Measurements from ENCODE around the gene S1PR5.

Gene S1PR5

DNA sequence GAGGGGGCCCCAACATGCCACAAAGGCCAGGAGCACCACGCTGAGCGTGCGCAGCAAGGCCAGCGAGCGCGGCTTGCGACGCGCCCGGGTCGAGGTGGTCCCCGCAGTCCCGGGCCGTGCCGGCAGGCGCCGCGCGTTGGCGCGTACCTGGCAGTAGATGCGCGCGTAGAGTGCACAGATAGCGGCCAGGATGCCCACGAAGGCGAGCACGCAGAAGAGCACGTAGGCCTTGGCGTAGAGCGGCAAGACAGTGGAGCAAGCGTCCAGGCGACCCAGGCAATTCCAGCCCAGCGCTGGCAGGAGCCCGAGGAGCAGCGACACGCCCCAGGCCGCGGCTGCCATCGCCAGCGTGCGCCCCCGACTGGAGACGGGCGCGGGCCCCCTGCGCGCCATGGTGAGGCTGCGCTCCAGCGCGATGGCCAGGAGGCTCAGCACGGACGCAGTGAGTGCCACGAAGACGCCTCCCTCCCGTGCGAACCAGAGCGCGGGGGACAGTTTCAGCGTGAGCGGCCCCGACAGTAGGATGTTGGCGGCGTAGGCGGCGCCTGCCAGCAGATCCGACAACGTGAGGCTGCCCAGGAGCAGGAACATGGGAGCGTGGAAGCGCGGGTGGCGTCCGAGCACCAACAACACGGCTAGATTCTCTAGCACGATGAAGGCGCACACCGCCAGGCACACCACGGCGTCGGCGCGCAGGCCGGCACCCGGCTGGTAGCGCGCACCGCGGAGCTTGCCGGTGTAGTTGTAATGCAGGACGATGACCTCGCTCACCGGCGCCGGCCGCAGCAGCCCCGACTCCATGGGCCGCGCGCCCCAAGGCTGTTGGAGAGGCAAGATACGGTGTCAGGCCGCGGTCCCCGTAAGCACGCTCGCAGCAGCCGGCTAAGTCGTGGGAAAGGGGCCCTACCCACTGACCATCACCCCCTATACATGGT is 2.8 kb downstream of the S1PR5 start:
- no peak for DNase-seq

DNA sequence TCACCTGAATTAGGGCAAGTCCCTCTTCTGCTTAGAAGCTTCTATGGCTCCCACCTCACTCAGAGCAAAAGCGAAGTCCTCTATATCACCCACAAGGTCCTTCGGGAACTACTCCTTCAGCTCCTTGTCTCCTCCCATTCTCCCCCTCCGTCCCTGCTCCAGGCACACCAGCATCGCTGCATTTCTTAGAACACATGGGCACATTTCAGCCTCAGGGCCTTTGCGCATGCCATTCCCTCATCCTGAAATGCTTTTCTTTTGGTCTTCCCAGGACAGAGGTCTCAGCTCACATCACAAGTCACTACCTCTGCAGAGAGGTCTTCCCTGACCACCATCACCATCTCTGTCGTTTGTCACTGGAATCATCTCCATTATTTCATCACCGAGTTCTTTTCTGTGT is 4.0 kb downstream of the S1PR5 start:
- no peak for DNase-seq

GRCh38 chr19:10510301-10510802 is 6.9 kb downstream of the S1PR5 start:
- peak; percentile 18 for DNase-seq

DNA sequence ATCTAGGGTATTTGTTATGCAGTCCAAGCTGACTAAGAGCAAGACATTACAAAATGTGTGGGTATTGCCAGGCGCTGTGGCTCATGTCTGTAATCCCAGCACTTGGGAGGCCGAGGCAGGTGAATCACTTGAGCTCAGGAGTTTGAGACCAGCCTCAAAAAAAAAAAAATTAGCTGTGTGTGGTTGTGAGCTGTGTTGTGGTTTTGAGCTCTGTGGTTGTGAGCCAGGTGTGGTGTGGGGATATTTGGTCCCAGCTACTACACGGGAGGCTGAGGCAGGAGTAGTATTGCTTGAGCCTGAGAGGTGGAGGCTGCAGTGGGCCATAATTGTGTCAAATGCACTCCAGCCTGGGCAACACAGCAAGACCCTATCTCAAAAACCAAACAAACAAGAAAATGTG is 8.5 kb downstream of the S1PR5 start:
- DNase-seq = no peak

DNA sequence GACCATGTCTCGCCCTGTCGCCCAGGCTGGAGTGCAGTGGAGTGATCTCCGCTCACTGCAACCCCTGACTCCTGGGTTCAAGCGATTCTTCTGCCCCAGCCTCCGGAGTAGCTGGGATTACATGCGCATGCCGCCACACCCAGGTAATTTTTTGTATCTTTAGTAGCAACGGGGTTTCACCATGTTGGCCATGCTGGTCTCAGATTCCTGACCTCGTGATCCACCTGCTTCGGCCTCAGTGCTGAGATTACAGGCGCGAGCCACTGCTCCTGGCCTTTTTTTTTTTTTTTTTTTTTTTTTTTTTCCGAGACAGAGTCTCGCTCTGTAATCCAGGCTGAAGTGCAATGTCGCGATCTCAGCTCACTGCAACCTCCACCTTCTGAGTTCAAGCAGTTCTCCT is 9.2 kb downstream of the S1PR5 start:
- DNase-seq = no peak

DNA sequence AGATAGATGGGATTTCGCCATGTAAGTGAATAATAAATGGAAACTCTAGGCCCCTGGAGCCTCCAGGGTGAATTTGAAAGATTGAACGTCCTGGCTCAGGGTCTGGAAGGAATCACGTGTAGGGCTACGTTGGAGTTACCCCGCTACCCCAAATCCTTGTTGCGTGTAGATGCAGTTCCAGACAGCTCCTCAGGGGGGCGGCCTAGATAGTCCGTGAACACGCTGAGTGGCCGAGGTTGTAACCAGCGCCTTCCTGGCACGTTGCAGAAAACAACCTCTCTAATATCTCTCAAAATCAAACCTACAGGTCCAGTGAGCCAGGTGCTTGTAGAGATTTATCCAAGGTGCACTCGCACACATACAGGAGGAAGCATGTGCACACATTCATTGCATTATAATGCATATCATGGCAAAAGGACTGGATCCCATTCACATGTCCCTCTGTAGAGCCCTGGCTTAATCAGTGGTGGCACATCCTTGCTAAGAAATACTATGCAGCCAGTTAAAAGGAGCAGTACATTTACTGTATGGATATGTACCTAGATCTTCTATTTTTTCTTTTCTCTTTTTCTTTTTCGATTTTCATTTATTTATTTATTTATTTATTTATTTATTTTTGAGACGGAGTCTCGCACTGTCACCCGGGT is 11.5 kb downstream of the S1PR5 start:
- peak; percentile 50 for DNase-seq

- peak; percentile 83 for DNase-seq
Observed at GRCh38 chr19:10503002-10503789, 14.1 kb downstream of the S1PR5 start, which contains the start of gene KEAP1. Gene KEAP1 (minus strand): TSS chr19:10503356. CDS start chr19:10500033, 3,323 bp downstream.

- peak; percentile 98 for DNase-seq
Observed at GRCh38 chr19:10502524-10503001, 14.7 kb downstream of the S1PR5 start.

DNA sequence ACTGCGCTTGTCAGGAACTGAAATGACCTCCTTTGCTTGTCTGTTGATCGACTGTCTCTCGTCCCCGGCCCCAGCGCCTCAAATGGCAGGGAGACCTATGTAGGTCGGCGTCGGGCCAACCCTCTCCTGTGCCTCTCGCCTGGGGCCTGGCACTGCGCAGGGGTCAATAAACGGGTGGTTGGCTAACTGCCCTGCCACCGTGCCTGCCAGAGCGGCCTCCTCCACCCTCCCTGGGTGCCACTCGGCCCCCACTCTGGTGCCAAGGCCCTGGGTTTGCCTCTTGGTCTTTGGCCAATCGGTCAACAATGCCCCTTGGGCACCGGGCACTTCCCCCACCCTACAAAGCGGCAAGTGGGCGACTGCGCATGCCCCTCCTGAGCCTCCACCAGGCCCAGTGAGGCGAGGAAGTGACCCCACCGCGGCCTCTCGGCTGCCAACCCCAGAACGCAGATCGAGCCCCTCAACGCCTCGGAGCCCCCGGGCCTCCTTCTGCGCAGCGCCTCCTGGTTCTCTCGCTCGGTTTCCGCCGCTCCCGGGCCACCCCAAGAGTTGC is 15.2 kb downstream of the S1PR5 start:
- DNase-seq = peak; percentile 67

GRCh38 chr19:10500247-10500592 is 17.0 kb downstream of the S1PR5 start:
- DNase-seq = no peak

- DNase-seq = no peak
Observed at GRCh38 chr19:10499550-10500246, 17.5 kb downstream of the S1PR5 start.

- DNase-seq = no peak
Observed at GRCh38 chr19:10497371-10497770, 19.9 kb downstream of the S1PR5 start.

DNA sequence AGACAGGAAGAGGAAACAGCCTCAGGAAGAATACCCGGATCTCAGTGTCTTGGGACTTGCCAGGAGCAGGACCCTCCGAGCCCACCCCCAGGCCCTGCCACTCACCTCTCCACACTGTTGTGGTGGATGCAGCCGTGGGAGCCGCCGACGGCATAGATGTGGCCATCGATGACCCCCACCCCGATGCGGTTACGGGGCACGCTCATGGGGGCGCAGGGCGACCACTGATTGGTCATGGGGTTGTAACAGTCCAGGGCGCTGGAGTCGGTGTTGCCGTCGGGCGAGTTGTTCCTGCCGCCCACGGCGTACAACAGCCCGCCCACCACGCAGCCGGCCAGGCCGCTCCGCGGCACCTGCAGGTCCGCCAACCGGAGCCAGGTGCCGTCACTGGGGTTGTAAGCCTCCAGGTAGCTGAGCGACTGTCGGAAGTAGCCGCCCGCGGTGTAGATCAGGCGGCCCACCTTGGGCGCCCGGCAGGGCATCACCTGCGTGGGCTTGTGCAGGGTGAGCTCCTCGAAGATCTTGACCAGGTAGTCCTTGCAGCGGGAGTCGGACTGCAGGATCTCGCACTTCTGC is 25.7 kb downstream of the S1PR5 start:
- no peak for DNase-seq

DNA sequence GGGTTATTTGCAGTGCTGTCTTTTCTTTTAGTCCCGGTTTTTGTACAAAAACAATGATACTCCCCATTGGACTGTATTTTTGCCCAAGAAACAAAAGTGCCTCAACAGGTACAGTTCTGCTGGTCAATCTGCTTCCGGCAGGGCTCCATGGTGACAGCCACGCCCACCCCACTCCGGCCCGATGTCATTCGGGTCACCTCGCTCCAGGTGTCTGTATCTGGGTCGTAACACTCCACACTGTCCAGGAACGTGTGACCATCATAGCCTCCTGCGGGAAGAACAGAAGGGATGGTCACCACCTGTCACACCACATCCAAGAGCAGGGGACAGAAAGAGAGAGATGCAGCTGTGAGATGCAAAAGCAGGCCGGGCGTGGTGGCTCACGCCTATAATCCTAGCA is 30.7 kb downstream of the S1PR5 start:
- no peak for DNase-seq

DNA sequence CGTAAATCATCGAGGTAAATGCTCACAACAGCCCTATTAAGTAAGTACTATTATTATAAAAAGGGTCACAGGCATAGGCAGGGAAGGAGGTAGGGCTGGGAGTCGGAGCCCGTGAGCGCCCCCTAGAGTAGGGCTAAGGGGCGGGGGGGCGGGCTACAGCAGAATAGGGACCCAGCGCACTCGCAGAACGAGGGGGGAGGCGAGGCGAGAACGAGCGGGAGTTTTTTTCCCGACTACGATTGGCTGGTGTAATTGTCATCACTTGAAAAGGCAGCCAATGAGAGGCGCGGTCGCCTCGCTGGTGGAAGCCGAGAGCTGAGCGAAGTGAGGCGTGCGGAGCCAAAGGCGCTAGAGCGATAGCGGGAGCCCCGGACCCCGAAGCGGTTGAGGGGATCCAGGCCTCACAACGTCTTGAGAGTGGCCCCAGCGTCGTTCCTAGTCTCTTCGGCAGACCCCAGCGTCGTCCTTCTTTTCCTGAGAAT is 38.3 kb downstream of the S1PR5 start:
- DNase-seq = peak; percentile 95

GRCh38 chr19:10478476-10478875 is 38.8 kb downstream of the S1PR5 start:
- DNase-seq = no peak

GRCh38 chr19:10474962-10475451 is 42.2 kb downstream of the S1PR5 start:
- peak; percentile 31 for DNase-seq

GRCh38 chr19:10473192-10473591 is 44.1 kb downstream of the S1PR5 start:
- DNase-seq = no peak

- peak; percentile 62 for DNase-seq
Observed at GRCh38 chr19:10471909-10472308, 45.3 kb downstream of the S1PR5 start.

DNA sequence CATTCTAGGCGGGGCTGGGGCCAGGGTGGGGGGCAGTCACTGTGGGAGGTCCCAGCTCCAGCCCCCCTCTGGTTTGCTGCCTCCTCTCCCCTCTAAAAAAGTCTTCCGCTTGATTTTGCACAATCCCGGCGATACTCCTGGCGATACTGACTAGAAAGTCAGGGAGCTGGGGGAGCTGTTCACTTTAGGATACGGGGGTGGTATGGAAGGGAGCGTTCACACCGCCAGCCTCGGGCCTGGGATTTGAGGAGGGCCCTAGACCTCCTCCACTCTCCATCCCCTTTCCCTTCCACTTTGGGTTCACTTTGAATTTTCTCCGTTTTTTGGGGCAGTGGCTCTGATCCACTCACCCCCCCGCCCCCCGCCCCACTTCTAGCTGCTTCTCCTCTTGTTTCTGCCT is 49.1 kb downstream of the S1PR5 start:
- no peak for DNase-seq

DNA sequence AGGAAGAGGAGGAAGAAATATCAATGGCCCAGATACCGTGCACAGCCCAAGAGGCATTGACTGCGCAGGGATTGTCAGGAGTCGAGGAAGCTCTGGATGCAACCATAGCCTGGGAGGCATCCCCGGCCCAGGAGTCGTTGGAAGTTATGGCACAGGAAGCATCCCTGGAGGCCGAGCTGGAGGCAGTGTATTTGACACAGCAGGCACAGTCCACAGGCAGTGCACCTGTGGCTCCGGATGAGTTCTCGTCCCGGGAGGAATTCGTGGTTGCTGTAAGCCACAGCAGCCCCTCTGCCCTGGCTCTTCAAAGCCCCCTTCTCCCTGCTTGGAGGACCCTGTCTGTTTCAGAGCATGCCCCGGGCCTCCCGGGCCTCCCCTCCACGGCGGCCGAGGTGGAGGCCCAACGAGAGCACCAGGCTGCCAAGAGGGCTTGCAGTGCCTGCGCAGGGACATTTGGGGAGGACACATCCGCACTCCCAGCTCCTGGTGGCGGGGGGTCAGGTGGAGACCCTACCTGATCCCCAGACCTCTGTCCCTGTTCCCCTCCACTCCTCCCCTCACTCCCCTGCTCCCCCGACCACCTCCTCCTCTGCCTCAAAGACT is 50.0 kb downstream of the S1PR5 start:
- no peak for DNase-seq

All from NCI-H146 (cell line).